Activated T-helper 17 cell treated with anti-CD3 and anti-CD28 coated beads, Interleukin-2, amount 50 U/mL, for 72 hours (primary cell): Measurements from ENCODE around the gene JMJD6. TPM values are rescaled to one million over a fixed set of nuclear protein-coding genes. Genes with fewer than 3 reads are reported as not detected.
A peak's percentile ranks its signal among the peaks of the same experiment; 100 is the strongest.
"Not testable (repeated sequence)": the region's sequence is repeated elsewhere in the genome, so short reads cannot be mapped to it uniquely, and the experiment has no call there.

Experiments
- ATAC-seq: fragments of 150-1000 bp; cut with Tn5 transposase; replicated peaks from 2 replicates; pipeline ENCODE4 v1.10.0; 2021; ENCODE audit warnings: mild to moderate bottlenecking, moderate library complexity
- H3K27ac Mint-ChIP-seq: one replicate; pipeline ENCODE4 v1.8.0; 2022; ENCODE audit warnings: mixed read lengths
- H3K27me3 Mint-ChIP-seq: one replicate; pipeline ENCODE4 v1.8.0; 2022; ENCODE audit warnings: mixed read lengths
- H3K36me3 Mint-ChIP-seq: one replicate; pipeline ENCODE4 v1.8.0; 2022; ENCODE audit warnings: low read depth, mild to moderate bottlenecking, mixed read lengths
- H3K4me1 Mint-ChIP-seq: one replicate; pipeline ENCODE4 v1.8.0; 2022; ENCODE audit warnings: mixed read lengths
- H3K4me3 Mint-ChIP-seq: one replicate; pipeline ENCODE4 v1.8.0; 2022; ENCODE audit warnings: mild to moderate bottlenecking, mixed read lengths
- H3K9me3 Mint-ChIP-seq: one replicate; pipeline ENCODE4 v1.8.0; 2022; ENCODE audit warnings: mixed read lengths
- total RNA-seq, 2 donors: library from RNA; stranded (reverse); gene quantifications; one replicate each; pipeline ENCODE4 v1.2.3, GENCODE V29; 2022

The JMJD6 gene
- 100 to 1,000 TPM in 1 of 2 donors, 10 to 100 TPM in 1; 99.1 to 144 TPM for total RNA-seq

- peaks cover 9% of the 10 kb centered on the region for H3K4me1 Mint-ChIP-seq
- H3K4me3 Mint-ChIP-seq: peak within 1 kb of the TSS; percentile 99
- peak; percentile 82 for ATAC-seq
- H3K36me3 Mint-ChIP-seq: peaks cover 97% of the 10 kb centered on the region
- peak within 1 kb of the TSS; percentile 98 for H3K27ac Mint-ChIP-seq
- no peaks in the 10 kb centered on the region for H3K9me3 Mint-ChIP-seq
- H3K27me3 Mint-ChIP-seq: no peaks in the 10 kb centered on the region
Observed at GRCh38 chr17:76726231-76726775, at the start of gene JMJD6. Gene JMJD6 (minus strand): TSS chr17:76726606. CDS start chr17:76726475, 131 bp downstream.

- Mint-ChIP-seq H3K4me1 (peaks cover 15% of the 10 kb centered on the region), H3K27ac (no peak overlapping the region), H3K4me3 (no peak overlapping the region), H3K27me3 (no peaks in the 10 kb centered on the region), H3K36me3 (peaks cover 61% of the 10 kb centered on the region), H3K9me3 (no peaks in the 10 kb centered on the region)
- ATAC-seq: no peak
Observed at GRCh38 chr17:76775021-76775600, 48.7 kb upstream of the JMJD6 start.

GRCh38 chr17:76772842-76773525 lies 46.6 kb upstream of the JMJD6 start:
- ATAC-seq: peak; percentile 99
- Mint-ChIP-seq H3K4me3 (peak overlapping the region; percentile 93), H3K36me3 (peaks cover 68% of the 10 kb centered on the region), H3K9me3 (no peaks in the 10 kb centered on the region), H3K27ac (peak overlapping the region; percentile 99), H3K4me1 (peaks cover 15% of the 10 kb centered on the region), H3K27me3 (no peaks in the 10 kb centered on the region)

GRCh38 chr17:76758570-76758969 lies 32.2 kb upstream of the JMJD6 start:
- no peak overlapping the region for H3K27ac Mint-ChIP-seq
- H3K4me1 Mint-ChIP-seq: peaks cover 2% of the 10 kb centered on the region
- no peaks in the 10 kb centered on the region for H3K9me3 Mint-ChIP-seq
- peaks cover 32% of the 10 kb centered on the region for H3K36me3 Mint-ChIP-seq
- no peak overlapping the region for H3K4me3 Mint-ChIP-seq
- H3K27me3 Mint-ChIP-seq: no peaks in the 10 kb centered on the region
- no peak for ATAC-seq

- H3K9me3 Mint-ChIP-seq: no peaks in the 10 kb centered on the region
- H3K27me3 Mint-ChIP-seq: no peaks in the 10 kb centered on the region
- no peak overlapping the region for H3K4me3 Mint-ChIP-seq
- H3K4me1 Mint-ChIP-seq: peaks cover 10% of the 10 kb centered on the region
- peaks cover 35% of the 10 kb centered on the region for H3K36me3 Mint-ChIP-seq
- ATAC-seq: no peak
- peak overlapping the region; percentile 2 for H3K27ac Mint-ChIP-seq
Observed at GRCh38 chr17:76757256-76757655, 30.9 kb upstream of the JMJD6 start.

DNA sequence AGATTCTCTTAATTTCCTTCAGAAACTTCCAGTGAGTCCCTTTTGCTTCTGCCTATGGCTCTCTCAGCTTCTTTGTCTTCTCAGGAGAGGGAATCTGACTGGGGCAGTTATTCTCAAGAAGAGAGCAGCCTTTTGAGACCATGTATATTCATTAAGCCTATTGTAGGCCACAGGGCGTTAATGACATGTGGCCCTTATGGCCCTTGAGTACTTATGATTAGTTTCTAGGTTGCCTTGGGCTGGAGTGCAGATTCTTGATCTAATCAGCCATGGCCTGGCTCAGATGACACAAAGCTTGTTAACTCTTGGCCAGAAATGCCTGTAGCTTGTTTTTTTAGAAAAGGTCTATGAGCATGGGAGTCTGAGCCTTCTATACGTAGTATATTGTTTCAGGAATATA lies 28.9 kb upstream of the JMJD6 start:
- Mint-ChIP-seq H3K27me3 (no peaks in the 10 kb centered on the region), H3K9me3 (no peaks in the 10 kb centered on the region), H3K4me3 (no peak overlapping the region), H3K4me1 (peaks cover 16% of the 10 kb centered on the region), H3K36me3 (peaks cover 41% of the 10 kb centered on the region), H3K27ac (no peak overlapping the region)
- no peak for ATAC-seq

DNA sequence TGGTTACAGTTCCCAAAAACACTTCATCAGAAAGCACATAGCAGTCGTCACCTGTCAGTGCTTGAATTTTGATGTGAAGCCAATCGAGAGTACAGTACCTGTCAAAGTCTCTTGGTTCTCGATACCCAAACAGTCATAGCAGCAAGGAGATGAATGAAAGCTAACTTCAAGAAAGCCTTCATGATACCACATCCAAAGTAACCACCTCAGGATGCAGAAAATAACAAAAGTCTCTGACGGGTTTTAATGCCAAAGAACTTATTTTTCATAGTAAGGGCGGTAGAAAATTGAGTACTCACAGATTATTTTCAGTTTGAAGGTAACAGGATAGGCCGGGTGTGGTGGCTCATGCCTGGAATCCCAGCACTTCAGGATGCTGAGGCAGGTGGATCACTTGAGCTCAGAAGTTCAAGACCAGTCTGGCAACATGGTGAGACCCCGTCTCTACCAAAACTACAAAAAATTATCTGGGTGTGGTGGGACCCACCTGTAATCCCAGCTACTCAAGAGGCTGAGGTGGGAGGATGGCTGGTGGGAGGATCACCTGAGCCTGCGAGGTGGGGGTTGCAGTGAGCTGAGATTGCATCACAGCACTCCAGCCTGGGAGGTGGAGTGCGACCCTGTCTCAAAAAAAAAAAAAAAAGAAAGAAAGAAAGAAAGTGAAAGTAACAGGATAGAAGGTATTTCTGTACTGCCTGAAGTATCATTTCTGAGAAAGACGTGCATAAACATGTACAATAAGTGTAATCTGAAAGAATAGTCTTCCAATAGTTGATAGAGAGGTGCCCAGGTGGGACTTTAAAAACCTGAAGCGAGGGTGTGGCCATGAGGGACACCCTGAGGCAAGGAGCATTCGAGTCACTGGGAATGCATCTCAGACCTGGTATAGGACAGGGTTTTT lies 26.9 kb upstream of the JMJD6 start:
- Mint-ChIP-seq H3K27ac (peak overlapping the region; percentile 98), H3K36me3 (peaks cover 49% of the 10 kb centered on the region), H3K4me3 (peak overlapping the region; percentile 95), H3K27me3 (no peaks in the 10 kb centered on the region), H3K4me1 (peaks cover 16% of the 10 kb centered on the region), H3K9me3 (no peaks in the 10 kb centered on the region)
- ATAC-seq: peak; percentile 90

GRCh38 chr17:76752006-76752405 lies 25.6 kb upstream of the JMJD6 start:
- H3K4me1 Mint-ChIP-seq: peaks cover 16% of the 10 kb centered on the region
- peak; percentile 71 for ATAC-seq
- peaks cover 49% of the 10 kb centered on the region for H3K36me3 Mint-ChIP-seq
- peak overlapping the region; percentile 98 for H3K27ac Mint-ChIP-seq
- peak overlapping the region; percentile 95 for H3K4me3 Mint-ChIP-seq
- no peaks in the 10 kb centered on the region for H3K9me3 Mint-ChIP-seq
- H3K27me3 Mint-ChIP-seq: no peaks in the 10 kb centered on the region

DNA sequence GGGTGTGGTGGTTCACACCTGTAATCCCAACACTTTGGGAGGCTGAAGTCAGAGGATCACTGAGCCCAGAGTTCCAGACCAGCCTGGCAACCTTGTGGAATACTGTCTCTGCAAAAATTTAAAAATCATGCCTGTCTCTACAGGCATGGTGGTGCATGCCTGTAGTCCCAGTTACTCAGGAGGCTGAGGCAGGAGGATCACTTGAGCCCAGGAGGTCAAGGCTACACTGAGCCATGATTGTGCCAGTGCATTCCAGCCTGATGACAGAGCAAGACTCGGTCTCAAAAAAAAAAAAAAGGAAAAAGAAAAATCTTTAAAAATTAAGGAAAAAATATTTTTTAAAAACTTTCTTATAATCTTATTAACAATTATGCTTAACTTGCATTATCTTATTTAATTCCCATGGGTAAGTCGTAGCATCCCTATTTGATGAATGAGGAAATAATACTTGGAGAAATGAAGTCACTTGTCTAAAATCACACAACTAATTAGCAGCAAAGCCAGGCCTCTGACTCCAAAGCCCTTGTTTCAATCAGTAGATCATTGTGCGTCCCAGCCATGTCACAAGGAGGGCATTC lies 25.1 kb upstream of the JMJD6 start:
- no peaks in the 10 kb centered on the region for H3K27me3 Mint-ChIP-seq
- no peak for ATAC-seq
- peak overlapping the region; percentile 98 for H3K27ac Mint-ChIP-seq
- H3K4me3 Mint-ChIP-seq: peak overlapping the region; percentile 95
- no peaks in the 10 kb centered on the region for H3K9me3 Mint-ChIP-seq
- H3K36me3 Mint-ChIP-seq: peaks cover 52% of the 10 kb centered on the region
- peaks cover 16% of the 10 kb centered on the region for H3K4me1 Mint-ChIP-seq

DNA sequence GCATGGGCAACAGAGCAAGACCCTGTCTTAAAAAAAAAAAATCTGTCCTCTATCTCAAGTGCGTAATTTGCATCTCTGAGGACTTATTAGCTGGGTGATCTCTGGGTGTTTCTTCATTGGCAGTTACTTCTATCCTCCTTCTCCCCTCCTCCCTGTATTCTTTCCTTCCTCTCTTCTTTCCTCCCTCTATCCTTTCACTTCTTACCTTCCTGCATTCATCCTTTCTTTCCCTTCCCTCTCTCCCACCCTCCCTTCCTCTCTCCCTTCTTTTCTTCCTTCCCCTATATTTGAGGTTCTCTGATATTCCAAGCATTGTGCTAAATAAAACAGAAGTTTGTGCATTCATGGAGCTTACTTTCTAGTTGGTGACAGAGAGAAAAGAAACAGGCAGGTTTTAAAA lies 22.3 kb upstream of the JMJD6 start:
- H3K4me1 Mint-ChIP-seq: peaks cover 26% of the 10 kb centered on the region
- H3K4me3 Mint-ChIP-seq: no peak overlapping the region
- H3K36me3 Mint-ChIP-seq: peaks cover 69% of the 10 kb centered on the region
- ATAC-seq: no peak
- H3K9me3 Mint-ChIP-seq: no peaks in the 10 kb centered on the region
- no peak overlapping the region for H3K27ac Mint-ChIP-seq
- no peaks in the 10 kb centered on the region for H3K27me3 Mint-ChIP-seq

GRCh38 chr17:76747716-76748363 lies 21.4 kb upstream of the JMJD6 start:
- no peak overlapping the region for H3K27ac Mint-ChIP-seq
- no peaks in the 10 kb centered on the region for H3K9me3 Mint-ChIP-seq
- no peak overlapping the region for H3K4me3 Mint-ChIP-seq
- H3K27me3 Mint-ChIP-seq: no peaks in the 10 kb centered on the region
- ATAC-seq: no peak
- H3K36me3 Mint-ChIP-seq: peaks cover 69% of the 10 kb centered on the region
- peaks cover 18% of the 10 kb centered on the region for H3K4me1 Mint-ChIP-seq

- not testable (repeated sequence) for H3K27me3 Mint-ChIP-seq, H3K9me3 Mint-ChIP-seq
- Mint-ChIP-seq H3K4me1 (peaks cover 11% of the 10 kb centered on the region), H3K4me3 (peak overlapping the region; percentile 39), H3K36me3 (peaks cover 81% of the 10 kb centered on the region), H3K27ac (peak overlapping the region; percentile 82)
- ATAC-seq: peak; percentile 88
Observed at GRCh38 chr17:76745785-76746184, 19.4 kb upstream of the JMJD6 start.

- peak; percentile 68 for ATAC-seq
- Mint-ChIP-seq H3K9me3 (no peaks in the 10 kb centered on the region), H3K4me1 (peaks cover 11% of the 10 kb centered on the region), H3K4me3 (no peak overlapping the region), H3K27ac (no peak overlapping the region), H3K36me3 (peaks cover 82% of the 10 kb centered on the region), H3K27me3 (no peaks in the 10 kb centered on the region)
Observed at GRCh38 chr17:76744747-76745146, 18.3 kb upstream of the JMJD6 start.

DNA sequence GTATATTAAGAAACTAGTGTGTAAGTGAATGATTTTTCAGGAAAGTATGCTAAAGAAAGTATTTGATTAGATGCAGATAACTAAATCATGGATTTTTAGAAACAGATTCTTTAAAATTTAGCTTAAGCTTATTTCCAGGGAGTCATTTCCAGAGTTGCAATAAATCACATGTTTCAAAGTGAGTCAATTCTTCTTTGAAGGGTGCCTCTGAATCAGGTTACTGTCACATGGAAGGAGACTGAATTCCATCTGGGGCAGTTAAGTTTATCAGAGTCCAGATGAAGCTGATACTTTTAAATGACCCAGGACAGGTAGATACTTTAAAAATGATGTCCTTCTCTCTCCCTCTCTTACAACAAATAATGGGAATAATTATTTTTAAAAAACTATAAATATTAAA lies 16.6 kb upstream of the JMJD6 start:
- H3K27me3 Mint-ChIP-seq: no peaks in the 10 kb centered on the region
- H3K4me1 Mint-ChIP-seq: peaks cover 21% of the 10 kb centered on the region
- H3K9me3 Mint-ChIP-seq: no peaks in the 10 kb centered on the region
- H3K27ac Mint-ChIP-seq: no peak overlapping the region
- H3K4me3 Mint-ChIP-seq: no peak overlapping the region
- ATAC-seq: peak; percentile 57
- H3K36me3 Mint-ChIP-seq: peaks cover 76% of the 10 kb centered on the region
